GM21515 (cell line): Measurements from ENCODE around the gene GPC6.
"Not testable (repeated sequence)": the region's sequence is repeated elsewhere in the genome, so short reads cannot be mapped to it uniquely, and the experiment has no call there.

Source experiments
- ATAC-seq: cut with Tn5 transposase; IDR thresholded peaks from one replicate; pipeline ENCODE4 v1.9.1; 2021; ENCODE audit not compliant: unreplicated experiment

The GPC6 gene

GRCh38 chr13:93318534-93319254 is 92.1 kb downstream of the GPC6 start:
- no peak for ATAC-seq

- ATAC-seq, result no peak
Observed at GRCh38 chr13:93320942-93321341, 94.3 kb downstream of the GPC6 start.

- ATAC-seq, result not testable (repeated sequence)
Observed at GRCh38 chr13:93323880-93324279, 97.3 kb downstream of the GPC6 start.

GRCh38 chr13:93325303-93326233 is 99.0 kb downstream of the GPC6 start:
- ATAC-seq, result no peak

- no peak for ATAC-seq
Observed at GRCh38 chr13:93326234-93326811, 99.7 kb downstream of the GPC6 start.

- ATAC-seq, result no peak
Observed at GRCh38 chr13:93328943-93329342, 102.3 kb downstream of the GPC6 start.

GRCh38 chr13:93336728-93337127 is 110.1 kb downstream of the GPC6 start:
- ATAC-seq, result no peak

GRCh38 chr13:93338030-93338429 is 111.4 kb downstream of the GPC6 start:
- no peak for ATAC-seq

- no peak for ATAC-seq
Observed at GRCh38 chr13:93338906-93339305, 112.3 kb downstream of the GPC6 start.

- ATAC-seq, result no peak
Observed at GRCh38 chr13:93339550-93339949, 112.9 kb downstream of the GPC6 start.

GRCh38 chr13:93341517-93341916 is 114.9 kb downstream of the GPC6 start:
- no peak for ATAC-seq

GRCh38 chr13:93343097-93343496 is 116.5 kb downstream of the GPC6 start:
- no peak for ATAC-seq

- ATAC-seq, result no peak
Observed at GRCh38 chr13:93344048-93344705, 117.6 kb downstream of the GPC6 start.

- no peak for ATAC-seq
Observed at GRCh38 chr13:93345024-93345423, 118.4 kb downstream of the GPC6 start.

GRCh38 chr13:93345770-93346169 is 119.2 kb downstream of the GPC6 start:
- ATAC-seq, result no peak

GRCh38 chr13:93352616-93353015 is 126.0 kb downstream of the GPC6 start:
- no peak for ATAC-seq

GRCh38 chr13:93355094-93355493 is 128.5 kb downstream of the GPC6 start:
- ATAC-seq, result no peak

- ATAC-seq, result no peak
Observed at GRCh38 chr13:93356469-93356868, 129.9 kb downstream of the GPC6 start.

- ATAC-seq, result no peak
Observed at GRCh38 chr13:93360021-93360420, 133.4 kb downstream of the GPC6 start.

- ATAC-seq, result no peak
Observed at GRCh38 chr13:93361703-93362102, 135.1 kb downstream of the GPC6 start.

- ATAC-seq, result no peak
Observed at GRCh38 chr13:93364166-93364565, 137.6 kb downstream of the GPC6 start.
